PFSK-1 (cell line): ENCODE data around the gene ARL6IP5.

Experiments
- POLR2AphosphoS5 ChIP-seq: IDR thresholded peaks from 2 replicates; pipeline ENCODE4 v1.6.1; 2012; ENCODE audit warnings: low read depth, mild to moderate bottlenecking, control low read depth, low read length, moderate library complexity
- SIN3A ChIP-seq: IDR thresholded peaks from 2 replicates; pipeline ENCODE4 v1.6.1; 2012; ENCODE audit warnings: mild to moderate bottlenecking, low read length, moderate library complexity, borderline replicate concordance; ENCODE audit not compliant: insufficient read depth
- TAF1 ChIP-seq: IDR thresholded peaks from 2 replicates; pipeline ENCODE4 v1.6.1; 2012; ENCODE audit warnings: low read length, control low read depth, borderline replicate concordance; ENCODE audit not compliant: insufficient read depth
- TF ChIP-seq, protein P1 (sequence below), 2 experiments: IDR thresholded peaks; 2 replicates each; pipeline versions ENCODE4 v1.6.1 to v1.8.0; 2011 to 2012; ENCODE audit warnings: low read depth in 2 of 2, low read length in 2 of 2, control low read depth in 1 of 2, inconsistent platforms in 1 of 2, mild to moderate bottlenecking in 1 of 2, moderate library complexity in 1 of 2; ENCODE audit not compliant: insufficient read depth in 1 of 2

DNA sequence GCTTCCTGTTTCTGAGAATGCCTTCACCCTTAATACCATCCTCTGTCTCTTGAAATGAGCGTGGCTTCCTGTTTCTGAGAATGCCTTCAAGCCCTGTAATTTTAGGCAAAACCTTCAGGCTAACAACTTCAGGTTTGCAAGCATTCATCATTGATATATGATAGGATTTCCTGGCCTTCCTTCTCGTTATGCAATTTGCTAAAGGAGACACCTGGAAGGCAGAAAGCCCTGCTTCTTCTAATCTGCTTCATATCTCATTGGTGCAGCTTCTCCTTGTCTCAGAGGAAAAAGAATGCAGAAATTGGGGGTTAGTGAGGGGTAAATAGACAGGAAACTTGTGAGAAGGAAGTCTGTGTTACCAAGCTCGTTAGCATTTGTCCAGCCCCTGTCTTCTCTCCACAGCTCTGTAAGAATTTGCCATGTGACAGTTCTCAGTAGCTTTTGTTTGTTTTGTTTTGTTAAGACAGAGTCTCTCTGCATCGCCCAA is 7.3 kb downstream of the ARL6IP5 start:
- TF ChIP-seq SIN3A (no peak), POLR2AphosphoS5 (no peak), TAF1 (no peak)
- TF ChIP-seq, protein P1, sequence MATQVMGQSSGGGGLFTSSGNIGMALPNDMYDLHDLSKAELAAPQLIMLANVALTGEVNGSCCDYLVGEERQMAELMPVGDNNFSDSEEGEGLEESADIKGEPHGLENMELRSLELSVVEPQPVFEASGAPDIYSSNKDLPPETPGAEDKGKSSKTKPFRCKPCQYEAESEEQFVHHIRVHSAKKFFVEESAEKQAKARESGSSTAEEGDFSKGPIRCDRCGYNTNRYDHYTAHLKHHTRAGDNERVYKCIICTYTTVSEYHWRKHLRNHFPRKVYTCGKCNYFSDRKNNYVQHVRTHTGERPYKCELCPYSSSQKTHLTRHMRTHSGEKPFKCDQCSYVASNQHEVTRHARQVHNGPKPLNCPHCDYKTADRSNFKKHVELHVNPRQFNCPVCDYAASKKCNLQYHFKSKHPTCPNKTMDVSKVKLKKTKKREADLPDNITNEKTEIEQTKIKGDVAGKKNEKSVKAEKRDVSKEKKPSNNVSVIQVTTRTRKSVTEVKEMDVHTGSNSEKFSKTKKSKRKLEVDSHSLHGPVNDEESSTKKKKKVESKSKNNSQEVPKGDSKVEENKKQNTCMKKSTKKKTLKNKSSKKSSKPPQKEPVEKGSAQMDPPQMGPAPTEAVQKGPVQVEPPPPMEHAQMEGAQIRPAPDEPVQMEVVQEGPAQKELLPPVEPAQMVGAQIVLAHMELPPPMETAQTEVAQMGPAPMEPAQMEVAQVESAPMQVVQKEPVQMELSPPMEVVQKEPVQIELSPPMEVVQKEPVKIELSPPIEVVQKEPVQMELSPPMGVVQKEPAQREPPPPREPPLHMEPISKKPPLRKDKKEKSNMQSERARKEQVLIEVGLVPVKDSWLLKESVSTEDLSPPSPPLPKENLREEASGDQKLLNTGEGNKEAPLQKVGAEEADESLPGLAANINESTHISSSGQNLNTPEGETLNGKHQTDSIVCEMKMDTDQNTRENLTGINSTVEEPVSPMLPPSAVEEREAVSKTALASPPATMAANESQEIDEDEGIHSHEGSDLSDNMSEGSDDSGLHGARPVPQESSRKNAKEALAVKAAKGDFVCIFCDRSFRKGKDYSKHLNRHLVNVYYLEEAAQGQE (IDR thresholded peaks at IDR 0.05; ENCODE audit: insufficient read depth in 1 of 2, low read depth in 2 of 2, low read length in 2 of 2): no peak
